HPDE6-E6E7 (cell line): Measurements from ENCODE around the gene CCDC197.

Experiments used
- DNase-seq: peaks from one replicate; pipeline ENCODE4 v3.0.0; 2011; ENCODE audit warnings: missing footprints; ENCODE audit errors: extremely low spot score

The CCDC197 gene

DNA sequence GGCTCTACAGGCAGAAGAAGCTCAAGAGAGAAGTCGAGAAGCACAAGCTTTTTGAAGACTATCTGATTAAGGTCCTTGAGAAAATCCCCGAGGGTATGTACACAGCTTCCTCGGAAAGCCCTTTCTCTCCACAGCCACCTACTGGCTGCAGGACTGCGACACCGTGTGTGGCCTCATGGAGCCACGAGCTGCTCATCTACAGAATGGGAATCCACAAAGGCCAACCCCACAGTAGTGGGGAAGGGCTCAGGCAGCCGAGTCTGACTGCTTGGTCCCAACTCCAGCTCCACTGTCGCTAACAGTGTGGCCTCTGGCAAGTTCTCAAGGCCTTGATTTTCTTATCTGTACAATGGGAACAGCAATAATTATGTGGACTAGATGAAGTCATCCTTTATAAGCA lies 2.5 kb downstream of the CCDC197 start:
- no peak for DNase-seq

DNA sequence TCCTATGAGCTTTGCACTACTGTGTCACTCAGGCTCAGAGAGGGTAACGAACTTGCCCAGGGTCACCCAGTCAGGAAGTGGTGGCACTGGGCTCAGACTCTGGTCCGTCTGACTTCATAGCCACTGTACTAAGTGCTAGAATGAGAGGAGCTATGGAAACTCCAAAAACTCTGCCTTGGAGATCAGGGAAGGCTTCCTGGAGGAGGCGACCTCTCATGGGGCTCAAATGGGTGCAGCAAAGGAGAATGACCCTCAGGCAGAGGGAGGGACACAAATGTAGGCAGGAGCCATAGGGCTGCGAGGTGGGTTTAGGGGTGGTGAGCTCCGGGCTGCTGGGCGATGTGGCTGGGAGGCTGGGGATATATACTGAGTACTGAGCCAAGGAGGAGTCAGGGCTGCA lies 3.2 kb downstream of the CCDC197 start:
- no peak for DNase-seq

DNA sequence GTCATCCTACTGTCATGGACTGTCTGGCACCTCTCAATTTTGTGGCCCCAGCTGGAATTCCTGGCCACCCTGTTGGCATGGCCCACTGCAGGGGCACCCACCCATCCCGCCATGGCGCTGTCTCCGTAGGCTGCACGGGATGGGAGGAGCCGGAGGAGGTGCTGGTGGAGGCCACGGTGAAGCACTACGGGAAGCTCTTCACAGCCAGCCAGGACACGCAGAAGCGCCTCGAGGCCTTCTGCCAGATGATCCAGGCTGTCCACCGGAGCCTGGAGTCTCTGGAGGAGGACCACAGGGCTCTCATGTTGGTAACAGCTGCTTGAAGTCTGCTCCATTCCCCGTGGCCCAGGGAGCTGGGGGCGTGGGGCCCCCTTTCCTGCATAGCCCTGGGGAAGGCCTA lies 3.9 kb downstream of the CCDC197 start:
- peak; percentile 66 for DNase-seq

DNA sequence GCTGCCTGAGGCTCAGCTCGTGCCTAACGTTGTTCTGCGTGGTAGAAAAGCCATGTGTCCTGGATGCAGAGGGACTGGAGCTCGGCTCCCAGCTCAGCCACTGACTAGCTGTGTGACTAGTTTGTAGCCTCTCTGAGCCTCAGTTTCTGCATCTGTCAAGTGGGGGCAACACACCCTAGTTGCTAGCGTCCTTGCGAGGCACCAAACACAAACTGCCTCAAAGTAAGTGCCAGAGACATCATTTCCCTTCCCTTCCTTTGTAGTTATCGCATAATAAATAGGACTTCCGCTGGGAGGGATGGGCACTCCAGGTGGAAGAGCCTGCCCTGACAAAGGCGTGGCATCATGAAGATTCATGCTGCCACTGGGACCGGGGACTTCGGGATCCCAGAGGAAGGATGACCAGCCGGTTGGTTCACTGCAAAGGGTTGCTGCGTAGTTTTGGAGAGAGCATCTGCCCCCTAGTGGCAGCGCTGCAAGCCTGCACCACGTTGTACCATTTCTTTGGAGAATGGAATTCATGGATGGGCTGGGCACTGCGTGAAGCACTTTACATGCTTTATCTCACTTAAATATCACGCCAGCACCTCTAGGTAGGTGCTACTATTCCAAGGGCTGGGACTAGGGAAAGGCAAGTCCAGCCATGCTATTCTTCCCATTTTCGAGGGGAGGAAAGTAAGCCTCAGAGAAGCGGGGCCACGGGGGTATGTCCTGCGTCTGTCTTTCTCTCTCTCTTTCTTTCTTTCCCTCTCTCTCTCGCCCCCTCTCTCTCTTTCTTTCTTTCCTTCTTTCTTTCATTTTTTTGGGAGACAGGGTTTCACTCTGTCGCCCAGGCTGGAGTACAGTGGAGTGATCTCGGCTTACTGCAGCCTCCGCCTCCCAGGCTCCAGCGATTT lies 4.6 kb downstream of the CCDC197 start:
- peak; percentile 72 for DNase-seq

DNA sequence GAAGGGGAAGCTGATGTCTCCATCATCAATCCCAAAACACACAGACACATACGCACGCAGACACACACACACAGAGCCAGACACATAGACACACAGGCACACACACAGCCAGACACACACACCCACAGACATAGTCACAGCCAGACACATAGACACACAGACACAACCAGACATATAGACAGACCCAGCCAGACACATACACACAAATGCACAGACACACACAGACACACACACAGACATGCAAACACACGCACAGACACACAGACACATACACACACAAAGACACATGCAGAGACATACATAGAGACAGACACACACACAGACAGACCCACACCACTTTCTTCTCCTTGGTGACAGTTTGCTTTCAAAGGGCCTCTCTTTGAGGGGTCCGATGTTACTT lies 6.3 kb downstream of the CCDC197 start:
- DNase-seq, result no peak

DNA sequence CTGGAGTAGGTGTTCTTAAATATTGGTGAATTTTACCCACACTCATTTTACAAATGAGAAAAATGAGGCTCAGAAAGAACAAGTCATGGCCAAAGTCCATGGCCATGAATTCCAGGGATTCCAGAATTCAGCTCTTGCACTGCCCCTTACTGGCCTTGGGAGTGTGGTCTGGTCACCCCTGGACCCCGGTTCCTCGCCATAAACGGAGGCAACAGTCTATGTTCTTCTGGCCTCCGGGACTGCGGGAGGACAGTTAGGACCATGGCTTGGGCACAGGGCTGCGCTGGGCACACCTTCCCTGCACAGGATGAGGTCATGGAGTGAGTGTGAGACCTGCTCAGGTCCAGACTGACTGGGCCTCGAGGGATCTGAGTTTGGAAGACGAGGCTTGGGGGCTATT lies 6.9 kb downstream of the CCDC197 start:
- DNase-seq, result no peak

DNA sequence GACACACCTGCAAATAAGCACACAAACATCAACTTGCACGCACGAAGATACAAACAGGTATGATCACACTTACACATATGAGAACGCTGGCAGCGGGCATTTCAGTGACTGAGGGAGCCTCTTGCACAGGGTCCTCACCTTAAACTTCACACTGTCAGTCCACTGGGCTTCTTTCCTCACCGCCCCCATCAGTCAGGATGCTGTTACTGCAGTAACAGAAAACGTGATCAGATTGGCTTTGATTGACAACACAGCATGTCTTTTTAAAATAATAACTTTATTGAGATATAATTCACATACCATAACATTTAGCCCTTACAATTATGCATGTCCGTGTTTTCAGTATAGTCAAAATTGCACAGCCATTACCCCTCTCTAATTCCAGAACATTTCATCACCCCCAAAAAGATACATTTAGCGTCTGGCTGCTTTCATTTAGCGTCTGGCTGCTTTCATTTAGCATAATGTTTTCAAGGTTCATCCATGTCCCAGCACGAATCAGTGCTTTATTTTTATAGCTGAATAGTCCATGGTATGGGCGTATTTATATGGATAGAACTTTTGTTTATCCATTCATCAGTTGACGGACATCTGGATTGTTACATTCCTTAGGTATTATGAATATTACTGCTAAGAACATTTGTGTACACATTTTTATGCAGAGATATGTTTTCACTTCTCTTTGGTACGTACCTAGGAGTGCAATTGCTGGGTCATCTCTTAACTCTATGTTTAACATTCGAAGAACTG lies 8.4 kb downstream of the CCDC197 start:
- DNase-seq, result no peak

DNA sequence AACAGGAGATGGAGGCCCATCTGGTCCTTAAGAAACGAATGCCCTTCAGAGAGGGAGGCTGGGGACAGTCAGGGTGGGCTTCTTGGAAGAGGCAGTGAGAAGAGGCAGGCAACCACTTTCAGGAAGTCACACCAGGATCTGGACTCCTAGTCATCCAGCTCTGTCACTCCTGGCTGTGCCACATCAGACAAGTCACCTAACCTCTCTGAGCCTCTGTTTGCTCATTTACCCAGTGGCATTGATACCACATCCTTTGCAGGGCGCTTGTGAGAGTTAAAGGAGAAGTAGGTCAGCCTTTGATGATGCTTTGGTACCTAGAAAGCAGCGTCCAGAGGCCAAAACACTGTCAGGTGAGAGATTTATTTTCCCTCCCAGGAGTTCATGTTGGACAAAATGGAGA lies 11.1 kb downstream of the CCDC197 start:
- no peak for DNase-seq

DNA sequence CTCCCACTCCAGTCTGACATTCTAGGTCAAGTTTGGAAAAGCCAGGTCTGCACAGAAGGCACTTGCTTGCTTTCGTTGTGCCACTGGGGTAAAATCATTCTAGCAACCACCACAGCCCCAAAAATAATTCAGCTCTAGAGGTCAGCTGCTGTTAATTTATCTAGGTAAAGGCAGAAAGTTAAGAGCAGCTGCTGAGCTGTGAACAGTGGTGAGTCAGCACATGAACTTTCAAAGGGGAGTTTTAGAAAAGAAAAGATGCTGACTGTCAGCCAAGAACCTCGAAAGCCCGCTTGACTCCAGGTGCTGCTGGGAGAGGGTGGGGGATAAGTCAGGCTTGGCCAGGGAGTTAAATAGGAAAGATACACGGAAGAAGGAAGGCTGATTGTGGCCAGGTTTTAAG lies 12.7 kb downstream of the CCDC197 start:
- DNase-seq, result peak; percentile 84

DNA sequence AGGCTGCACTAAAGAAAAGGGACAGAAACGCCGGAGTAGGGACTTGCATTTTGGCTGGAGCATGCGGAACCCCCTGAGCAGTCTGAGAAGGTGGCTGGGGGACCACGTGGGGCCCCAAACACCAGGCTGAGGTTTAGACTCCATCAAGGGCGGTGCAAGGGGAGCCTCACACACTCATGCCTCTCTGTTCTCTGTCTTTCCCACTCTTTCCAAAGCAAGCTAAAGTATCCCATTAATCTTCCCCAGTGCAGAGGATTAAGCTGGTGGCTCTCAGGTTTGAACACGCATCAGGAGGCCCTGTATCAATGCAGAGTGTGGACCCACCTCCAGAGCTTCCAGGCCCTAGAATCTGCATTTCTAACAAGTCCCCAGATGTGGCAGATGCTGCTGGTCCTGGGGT lies 13.5 kb downstream of the CCDC197 start:
- no peak for DNase-seq

DNA sequence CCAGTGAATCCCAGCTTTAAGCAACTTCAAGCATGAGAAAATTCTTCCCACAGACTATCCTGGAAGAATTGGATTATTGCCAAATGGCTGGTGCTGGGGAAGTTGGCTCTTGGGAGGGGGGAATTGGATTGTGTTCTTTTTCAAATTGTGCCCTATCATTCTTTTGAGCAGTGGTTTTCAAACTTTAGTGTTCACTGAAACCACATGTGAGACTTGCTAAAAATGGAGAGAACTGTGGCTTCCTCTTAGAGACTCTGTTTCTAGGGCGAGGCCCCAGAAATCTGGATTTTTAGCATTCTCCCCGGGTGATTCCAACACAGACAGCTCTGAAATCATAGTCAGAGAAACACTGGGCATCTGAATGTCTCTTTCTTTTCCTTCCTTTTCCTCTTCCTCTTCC lies 14.7 kb downstream of the CCDC197 start:
- DNase-seq, result no peak

DNA sequence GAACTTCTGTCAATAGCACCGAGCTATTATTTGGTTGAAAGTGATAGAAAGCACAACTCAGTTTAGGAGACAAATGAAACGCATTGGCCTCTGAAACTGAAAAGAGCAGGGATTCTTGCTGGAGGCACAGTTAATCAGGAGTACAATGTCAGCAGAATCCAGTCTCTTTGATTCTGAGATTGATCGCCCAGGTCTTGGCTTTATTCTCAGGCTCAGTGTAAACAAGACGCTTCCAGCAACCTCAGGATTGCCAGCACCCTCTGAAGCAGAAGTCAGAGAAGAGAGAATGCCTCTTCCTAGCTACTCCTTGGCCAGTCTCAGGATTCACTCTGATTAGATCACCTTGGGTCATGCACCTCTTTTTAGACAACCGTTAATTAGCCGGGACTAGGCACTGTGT lies 17.3 kb downstream of the CCDC197 start:
- DNase-seq, result no peak

DNA sequence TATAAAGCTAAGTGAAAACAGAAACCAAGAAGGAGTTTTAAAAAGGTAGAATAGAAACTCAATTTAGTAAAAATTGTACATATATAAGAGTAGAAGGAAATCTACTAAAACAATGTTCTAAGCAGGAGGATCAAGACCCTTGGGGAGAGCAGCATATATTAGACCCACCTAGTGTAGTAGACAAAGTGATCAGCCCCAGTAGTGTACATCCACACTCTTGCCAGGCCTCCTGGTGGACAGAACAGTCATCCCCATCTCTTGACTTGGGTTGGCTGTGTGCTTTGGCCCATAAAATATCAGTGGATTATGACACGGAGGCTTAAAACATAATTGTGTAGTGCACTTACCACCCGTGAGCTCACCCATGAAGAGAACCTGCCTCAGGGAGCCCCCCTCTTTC lies 18.1 kb downstream of the CCDC197 start:
- DNase-seq, result no peak

DNA sequence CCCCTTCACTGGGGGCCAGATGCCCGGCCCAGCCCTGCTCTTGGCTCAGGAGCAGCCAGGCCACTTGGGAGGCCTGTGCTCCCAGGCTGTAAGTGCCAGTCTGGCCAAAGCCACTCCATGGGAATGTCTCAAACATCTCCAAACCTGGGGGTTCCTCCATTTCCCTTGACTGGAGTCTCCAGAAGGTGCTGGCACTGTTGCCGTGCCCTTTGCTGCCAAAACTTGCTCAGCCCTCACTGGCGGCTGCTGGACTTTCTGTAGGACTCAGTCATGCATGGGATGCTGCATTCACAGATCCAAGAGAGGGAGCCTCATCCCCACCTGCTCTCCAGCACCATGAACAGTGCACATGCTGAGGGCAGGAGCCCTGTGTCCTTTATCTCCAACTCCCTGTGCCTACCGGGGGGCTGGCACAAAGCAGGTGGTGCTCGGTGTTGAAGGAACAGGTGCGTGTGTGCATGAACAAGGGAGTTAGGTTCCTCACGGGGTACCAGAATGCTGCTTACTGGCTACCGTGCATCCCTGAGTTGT lies 19.4 kb downstream of the CCDC197 start:
- DNase-seq, result no peak

DNA sequence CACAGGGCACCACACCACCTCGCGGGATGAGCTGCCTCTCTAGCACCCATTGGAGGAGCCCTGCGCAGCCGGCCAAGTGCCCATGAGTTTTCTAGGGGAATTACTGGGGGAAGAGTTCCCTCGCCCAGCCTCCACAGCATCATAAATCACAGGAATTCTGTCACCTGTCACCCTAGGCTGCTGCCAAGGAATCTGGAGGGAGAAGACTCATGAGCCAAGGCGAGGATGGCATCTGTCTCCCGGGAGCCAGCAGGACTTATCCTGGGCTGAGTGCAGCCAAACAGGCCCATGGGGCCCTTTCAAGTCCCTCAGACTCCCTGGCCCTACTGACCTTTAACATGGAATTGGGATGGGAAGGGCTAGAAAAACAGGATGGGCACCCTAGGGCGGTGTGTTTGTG lies 21.2 kb downstream of the CCDC197 start:
- DNase-seq, result no peak

DNA sequence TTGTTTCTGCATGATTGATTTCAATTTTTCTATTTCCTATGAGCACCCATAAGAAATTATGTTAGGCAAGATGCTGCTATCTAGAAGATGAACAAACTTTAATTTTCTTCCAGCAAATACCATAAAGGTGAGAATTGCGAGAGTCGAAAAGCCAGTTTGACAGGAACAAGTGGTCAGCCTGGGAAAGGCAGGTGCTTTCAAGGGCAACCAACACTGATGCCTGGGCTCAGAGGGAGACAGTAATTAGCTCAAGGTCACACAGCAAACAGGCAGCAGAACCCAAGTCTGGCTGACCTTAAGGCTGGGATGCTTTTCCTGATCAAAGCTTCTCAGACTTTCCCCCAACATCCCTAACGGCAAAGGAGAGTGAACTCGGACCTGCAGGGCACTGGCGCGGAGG lies 22.2 kb downstream of the CCDC197 start:
- no peak for DNase-seq

DNA sequence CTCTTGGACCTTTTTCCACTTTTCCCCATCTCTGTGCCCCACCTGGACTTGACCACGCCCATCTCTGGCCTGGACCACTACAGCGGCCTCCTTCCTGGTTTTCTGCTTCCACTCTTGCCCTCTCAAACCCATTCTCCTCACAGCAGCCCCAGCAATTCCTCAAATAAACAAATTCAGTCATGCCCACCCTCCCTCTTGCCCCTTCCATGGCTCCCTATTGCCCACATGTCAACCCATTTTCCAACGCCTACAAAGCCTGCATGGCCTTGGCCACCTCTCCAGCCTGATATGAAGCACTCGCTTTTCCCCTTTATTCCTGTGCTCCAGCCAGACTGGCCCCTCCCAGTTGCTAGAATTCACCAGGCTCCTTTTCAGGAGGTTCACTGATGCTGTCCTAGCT lies 23.2 kb downstream of the CCDC197 start:
- no peak for DNase-seq

DNA sequence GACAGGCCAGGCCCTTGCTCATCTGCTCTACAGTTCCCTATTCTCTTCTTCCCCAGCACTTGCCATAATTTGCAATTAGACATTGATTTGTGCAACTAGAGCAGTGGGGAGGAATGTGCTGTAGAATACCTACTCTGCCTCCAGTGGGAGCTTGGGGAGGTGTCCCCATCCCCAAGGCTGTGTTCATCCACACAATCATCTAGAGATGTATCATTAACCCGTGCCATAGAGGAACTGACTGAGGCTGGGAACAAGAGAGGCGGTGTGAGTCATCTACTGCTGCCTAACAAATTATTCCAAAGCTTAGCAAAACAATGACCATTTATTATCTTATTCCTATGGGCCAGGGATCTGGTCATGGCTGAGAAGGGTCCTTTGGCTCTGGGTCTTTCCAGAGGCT lies 23.9 kb downstream of the CCDC197 start:
- peak; percentile 46 for DNase-seq

DNA sequence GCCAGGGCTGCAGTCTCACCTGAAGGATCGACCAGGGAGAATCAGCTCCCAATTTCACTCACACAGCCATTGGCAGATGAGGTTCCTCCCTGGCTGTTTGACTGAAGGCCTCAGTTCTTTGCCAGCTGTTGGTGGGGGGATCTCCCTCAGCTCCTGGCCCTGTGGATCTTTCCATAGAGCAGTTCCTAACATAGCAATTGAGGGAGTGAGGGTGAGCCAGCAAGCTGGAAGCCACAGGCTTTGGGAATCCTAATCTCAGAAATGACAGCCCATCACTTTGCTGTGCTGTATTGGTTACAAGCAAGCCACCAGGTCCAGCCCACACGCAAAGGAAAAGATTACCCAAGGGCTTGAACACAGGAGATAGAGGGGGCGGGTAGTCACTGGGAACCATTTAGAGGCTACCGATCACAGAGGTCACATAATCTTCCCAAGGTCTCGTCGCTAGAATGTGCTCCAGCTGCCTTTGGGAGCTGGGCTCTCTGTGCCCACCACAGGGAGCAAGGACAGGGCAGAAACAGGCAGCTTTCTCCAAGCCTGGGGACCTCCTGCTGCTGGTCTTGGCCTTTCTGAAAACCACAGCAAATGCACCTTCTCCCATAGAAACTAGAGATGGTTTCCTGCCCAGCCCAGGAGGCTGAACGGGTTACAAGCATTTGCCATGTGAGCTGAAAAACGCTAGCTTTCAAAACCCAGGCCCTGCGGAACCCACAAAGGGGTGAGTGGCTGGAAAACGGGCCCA lies 24.5 kb downstream of the CCDC197 start:
- DNase-seq, result no peak

DNA sequence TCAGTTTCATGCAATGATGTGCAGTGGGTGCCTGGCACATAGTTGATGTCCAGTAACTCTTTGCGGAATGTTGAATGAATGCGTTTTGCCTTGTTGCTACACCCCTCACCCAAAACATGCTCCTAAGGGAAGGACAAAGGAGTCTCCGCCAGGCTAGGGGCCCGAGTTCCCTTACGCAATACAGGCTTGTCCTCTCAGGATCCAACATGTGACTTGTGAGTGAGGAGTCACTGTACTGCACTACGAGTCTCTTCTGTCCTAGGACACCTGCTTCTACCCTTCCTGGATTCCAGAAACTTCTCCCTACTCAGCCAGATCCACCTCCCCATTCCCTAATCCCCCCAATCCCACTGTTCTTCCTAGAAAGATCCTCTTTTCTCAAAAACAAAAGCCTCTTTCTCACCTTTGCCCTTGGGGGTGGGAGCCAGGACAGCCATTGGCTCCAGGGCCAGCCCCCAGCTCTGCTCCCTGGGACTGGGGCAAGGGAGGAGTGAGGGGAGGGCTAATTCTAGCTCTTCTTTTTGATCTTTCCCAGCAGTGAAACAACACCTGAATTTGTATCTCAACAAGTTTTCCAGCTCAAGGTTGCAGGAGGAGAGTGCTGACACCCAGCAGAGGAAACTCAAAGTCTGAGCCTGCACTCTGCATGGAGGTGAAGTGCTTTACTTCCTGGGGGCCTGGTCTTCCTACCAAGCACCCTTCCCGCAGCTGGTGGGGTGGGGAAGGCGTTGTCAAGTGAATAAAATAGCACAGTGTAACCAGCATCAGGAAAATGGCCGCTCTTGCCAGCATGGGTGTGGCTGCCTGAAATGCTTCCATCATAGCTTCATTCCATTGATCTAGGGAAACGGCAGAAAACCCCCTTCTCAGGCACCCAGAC lies 25.7 kb downstream of the CCDC197 start:
- no peak for DNase-seq

DNA sequence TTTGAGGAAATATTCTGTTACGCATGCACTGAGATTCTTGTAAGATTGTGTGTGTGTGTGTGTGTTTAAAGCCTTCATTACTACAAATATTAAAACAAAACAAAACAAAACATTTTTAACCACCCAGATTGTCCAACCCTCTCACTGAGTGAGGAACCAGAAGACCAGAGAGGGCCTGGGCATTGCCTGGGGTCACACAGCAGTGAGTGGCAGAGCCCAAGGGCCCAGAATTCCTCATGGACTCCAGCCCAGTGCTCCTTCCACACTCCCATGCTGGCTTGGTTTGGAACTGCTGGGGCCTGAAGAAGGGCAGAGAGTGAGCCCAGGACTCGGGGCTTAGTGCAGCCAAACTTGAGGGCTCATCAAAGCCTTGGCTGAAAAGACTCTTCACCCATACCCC lies 27.4 kb downstream of the CCDC197 start:
- no peak for DNase-seq
